ENCODE measurements around the gene BTN3A1.

BTN3A1 gene

GRCh38 chr6:26464416-26465131 lies 62.5 kb downstream of the BTN3A1 start:
- DNase-seq (ENCODE audit: insufficient read length, low spot score): no peak
- FAIRE-seq: no peak
- TF ChIP-seq PAX5 (IDR thresholded peaks at IDR 0.05; ENCODE audit: insufficient read depth, low read length, severe bottlenecking): no peak
- no peak; the same call in 1 of the 2 replicates for TF ChIP-seq POLR2AphosphoS5 (IDR thresholded peaks at IDR 0.05; ENCODE audit: low read depth, low read length)
